ENCODE results near the gene PHYHIPL.
A peak's percentile ranks its signal among the peaks of the same experiment; 100 is the strongest.

The PHYHIPL gene

GRCh38 chr10:59284118-59284975 is 107.9 kb downstream of the PHYHIPL start:
- no peak for DNase-seq (ENCODE audit: low read depth in 2 of 2)
- H3K4me3 ChIP-seq (replicated peaks in 1 of 2; ENCODE audit: low read depth in 2 of 2, low read length in 2 of 2) = no peak overlapping the region
- no peak for TF ChIP-seq CTCF (IDR thresholded peaks at IDR 0.05; ENCODE audit: low read depth, low read length)

- TF ChIP-seq CTCF (IDR thresholded peaks at IDR 0.05; ENCODE audit: low read depth, low read length) = no peak
- no peak for DNase-seq (ENCODE audit: low read depth in 2 of 2)
- no peak overlapping the region for H3K4me3 ChIP-seq (replicated peaks in 1 of 2; ENCODE audit: low read depth in 2 of 2, low read length in 2 of 2)
These were observed 108.6 kb downstream of the PHYHIPL start for GRCh38 chr10:59285073-59285472.

GRCh38 chr10:59285848-59286247 is 109.4 kb downstream of the PHYHIPL start:
- no peak overlapping the region for H3K4me3 ChIP-seq (replicated peaks in 1 of 2; ENCODE audit: low read depth in 2 of 2, low read length in 2 of 2)
- TF ChIP-seq CTCF (IDR thresholded peaks at IDR 0.05; ENCODE audit: low read depth, low read length) = no peak
- no peak for DNase-seq (ENCODE audit: low read depth in 2 of 2)

- no peak overlapping the region for H3K4me3 ChIP-seq (replicated peaks in 1 of 2; ENCODE audit: low read depth in 2 of 2, low read length in 2 of 2)
- no peak for DNase-seq (ENCODE audit: low read depth in 2 of 2)
- no peak for TF ChIP-seq CTCF (IDR thresholded peaks at IDR 0.05; ENCODE audit: low read depth, low read length)
These were observed 111.3 kb downstream of the PHYHIPL start for GRCh38 chr10:59287587-59288255.

- no peak for DNase-seq (ENCODE audit: low read depth in 2 of 2)
- TF ChIP-seq CTCF (IDR thresholded peaks at IDR 0.05; ENCODE audit: low read depth, low read length) = no peak
- no peak overlapping the region for H3K4me3 ChIP-seq (replicated peaks in 1 of 2; ENCODE audit: low read depth in 2 of 2, low read length in 2 of 2)
These were observed 113.4 kb downstream of the PHYHIPL start for GRCh38 chr10:59289853-59290252.

- peak in 1 of 2 donors; percentile 12 for DNase-seq (ENCODE audit: low read depth in 2 of 2)
- H3K4me3 ChIP-seq (replicated peaks in 1 of 2; ENCODE audit: low read depth in 2 of 2, low read length in 2 of 2) = no peak overlapping the region
- TF ChIP-seq CTCF (IDR thresholded peaks at IDR 0.05; ENCODE audit: low read depth, low read length) = no peak
These were observed 114.0 kb downstream of the PHYHIPL start for GRCh38 chr10:59290448-59290847.
